Neural cell (in vitro differentiated cells): ENCODE data around the gene RPS5.
A peak's percentile ranks its signal among the peaks of the same experiment; 100 is the strongest.

Source experiments
- EP300 ChIP-seq: fragments of 450-650 bp; conservative IDR thresholded peaks from 2 replicates; pipeline ENCODE4 v1.6.1; 2014; ENCODE audit warnings: antibody characterized with exemption, mild to moderate bottlenecking, moderate library complexity; ENCODE audit not compliant: poor library complexity, severe bottlenecking
- EZH2 ChIP-seq: fragments of 200-600, 300-800 bp; shearing (Covaris generic), sonication (generic); IDR thresholded peaks from 2 replicates; pipeline ENCODE4 v1.6.1; 2014; ENCODE audit warnings: antibody characterized with exemption, low read length, borderline replicate concordance, mild to moderate bottlenecking; ENCODE audit not compliant: insufficient read depth, poor library complexity, severe bottlenecking
- MXI1 ChIP-seq: fragments of 450-650 bp; conservative IDR thresholded peaks from 2 replicates; pipeline ENCODE4 v1.6.1; 2014; ENCODE audit warnings: antibody characterized with exemption, mild to moderate bottlenecking; ENCODE audit not compliant: poor library complexity, severe bottlenecking
- POLR2AphosphoS5 ChIP-seq: IDR thresholded peaks from 2 replicates; pipeline ENCODE4 v1.6.1; 2012
- RAD21 ChIP-seq: fragments of 450-650 bp; conservative IDR thresholded peaks from 2 replicates; pipeline ENCODE4 v1.6.1; 2014; ENCODE audit warnings: antibody characterized with exemption, mild to moderate bottlenecking, moderate library complexity
- SMC3 ChIP-seq: fragments of 450-650 bp; conservative IDR thresholded peaks from 2 replicates; pipeline ENCODE4 v1.6.1; 2014; ENCODE audit warnings: antibody characterized with exemption, mild to moderate bottlenecking, moderate library complexity; ENCODE audit not compliant: poor library complexity
- TAF1 ChIP-seq: IDR thresholded peaks from 2 replicates; pipeline ENCODE4 v1.6.1; 2012; ENCODE audit warnings: low read depth
- TF ChIP-seq, protein P1 (sequence below): fragments of 450-650 bp; IDR thresholded peaks from 2 replicates; pipeline ENCODE4 v1.5.1; 2014; ENCODE audit warnings: antibody characterized with exemption, mild to moderate bottlenecking, moderate library complexity; ENCODE audit not compliant: poor library complexity, severe bottlenecking
- TF ChIP-seq, protein P2 (sequence below): IDR thresholded peaks from 2 replicates; pipeline ENCODE4 v1.6.1; 2012; ENCODE audit warnings: borderline replicate concordance

DNA sequence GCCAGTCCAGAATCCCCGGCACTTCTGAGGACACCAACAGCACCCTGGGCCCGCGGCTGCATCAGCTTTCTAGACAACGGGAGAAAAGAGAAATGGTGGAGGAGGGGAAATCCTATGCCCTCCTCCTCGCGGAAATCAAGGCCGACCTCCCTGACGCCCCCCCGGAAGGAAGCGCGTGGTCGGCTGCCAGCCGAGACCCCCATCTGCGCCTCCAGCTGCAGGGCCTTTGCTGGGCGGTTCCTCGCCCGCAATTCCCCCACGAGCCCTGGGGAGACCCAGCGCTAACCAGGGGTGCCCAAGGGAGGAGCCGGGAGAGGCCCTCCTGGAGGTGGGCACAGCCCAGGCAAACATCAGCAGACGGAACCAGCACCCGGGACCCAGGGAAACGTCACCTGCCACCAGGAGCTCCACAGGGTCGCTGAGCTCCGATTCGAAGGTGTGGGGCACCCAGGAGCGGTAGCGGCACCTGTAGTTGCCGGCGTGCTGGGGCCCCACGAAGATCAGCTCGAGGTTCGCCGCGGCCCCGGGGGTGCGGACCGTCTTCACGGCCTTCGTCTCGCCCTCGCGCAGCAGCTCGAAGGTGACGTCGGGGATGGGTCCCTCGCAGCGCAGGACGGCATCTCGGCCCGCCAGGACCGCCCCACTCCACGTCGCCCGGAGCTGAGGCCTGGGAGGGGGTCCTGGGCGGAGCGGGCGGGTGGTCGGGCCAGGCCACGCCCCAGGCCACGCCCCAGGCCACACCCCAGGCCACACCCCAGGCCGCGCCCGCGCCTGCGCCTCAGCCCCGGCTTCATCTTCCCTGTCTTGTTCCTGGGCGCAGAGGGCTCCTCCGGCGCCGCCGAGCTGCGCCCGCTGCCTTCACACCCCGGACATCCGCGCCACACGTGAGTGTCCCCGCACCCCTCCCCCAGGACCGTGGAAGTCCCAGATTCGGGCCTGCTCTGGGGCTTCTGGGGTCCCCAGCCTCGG lies 39.8 kb upstream of the RPS5 start:
- no peak for TF ChIP-seq EZH2
- peak; percentile 14 for TF ChIP-seq RAD21
- TF ChIP-seq, protein P1, sequence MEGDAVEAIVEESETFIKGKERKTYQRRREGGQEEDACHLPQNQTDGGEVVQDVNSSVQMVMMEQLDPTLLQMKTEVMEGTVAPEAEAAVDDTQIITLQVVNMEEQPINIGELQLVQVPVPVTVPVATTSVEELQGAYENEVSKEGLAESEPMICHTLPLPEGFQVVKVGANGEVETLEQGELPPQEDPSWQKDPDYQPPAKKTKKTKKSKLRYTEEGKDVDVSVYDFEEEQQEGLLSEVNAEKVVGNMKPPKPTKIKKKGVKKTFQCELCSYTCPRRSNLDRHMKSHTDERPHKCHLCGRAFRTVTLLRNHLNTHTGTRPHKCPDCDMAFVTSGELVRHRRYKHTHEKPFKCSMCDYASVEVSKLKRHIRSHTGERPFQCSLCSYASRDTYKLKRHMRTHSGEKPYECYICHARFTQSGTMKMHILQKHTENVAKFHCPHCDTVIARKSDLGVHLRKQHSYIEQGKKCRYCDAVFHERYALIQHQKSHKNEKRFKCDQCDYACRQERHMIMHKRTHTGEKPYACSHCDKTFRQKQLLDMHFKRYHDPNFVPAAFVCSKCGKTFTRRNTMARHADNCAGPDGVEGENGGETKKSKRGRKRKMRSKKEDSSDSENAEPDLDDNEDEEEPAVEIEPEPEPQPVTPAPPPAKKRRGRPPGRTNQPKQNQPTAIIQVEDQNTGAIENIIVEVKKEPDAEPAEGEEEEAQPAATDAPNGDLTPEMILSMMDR, result no peak
- no peak for TF ChIP-seq TAF1
- TF ChIP-seq, protein P2, sequence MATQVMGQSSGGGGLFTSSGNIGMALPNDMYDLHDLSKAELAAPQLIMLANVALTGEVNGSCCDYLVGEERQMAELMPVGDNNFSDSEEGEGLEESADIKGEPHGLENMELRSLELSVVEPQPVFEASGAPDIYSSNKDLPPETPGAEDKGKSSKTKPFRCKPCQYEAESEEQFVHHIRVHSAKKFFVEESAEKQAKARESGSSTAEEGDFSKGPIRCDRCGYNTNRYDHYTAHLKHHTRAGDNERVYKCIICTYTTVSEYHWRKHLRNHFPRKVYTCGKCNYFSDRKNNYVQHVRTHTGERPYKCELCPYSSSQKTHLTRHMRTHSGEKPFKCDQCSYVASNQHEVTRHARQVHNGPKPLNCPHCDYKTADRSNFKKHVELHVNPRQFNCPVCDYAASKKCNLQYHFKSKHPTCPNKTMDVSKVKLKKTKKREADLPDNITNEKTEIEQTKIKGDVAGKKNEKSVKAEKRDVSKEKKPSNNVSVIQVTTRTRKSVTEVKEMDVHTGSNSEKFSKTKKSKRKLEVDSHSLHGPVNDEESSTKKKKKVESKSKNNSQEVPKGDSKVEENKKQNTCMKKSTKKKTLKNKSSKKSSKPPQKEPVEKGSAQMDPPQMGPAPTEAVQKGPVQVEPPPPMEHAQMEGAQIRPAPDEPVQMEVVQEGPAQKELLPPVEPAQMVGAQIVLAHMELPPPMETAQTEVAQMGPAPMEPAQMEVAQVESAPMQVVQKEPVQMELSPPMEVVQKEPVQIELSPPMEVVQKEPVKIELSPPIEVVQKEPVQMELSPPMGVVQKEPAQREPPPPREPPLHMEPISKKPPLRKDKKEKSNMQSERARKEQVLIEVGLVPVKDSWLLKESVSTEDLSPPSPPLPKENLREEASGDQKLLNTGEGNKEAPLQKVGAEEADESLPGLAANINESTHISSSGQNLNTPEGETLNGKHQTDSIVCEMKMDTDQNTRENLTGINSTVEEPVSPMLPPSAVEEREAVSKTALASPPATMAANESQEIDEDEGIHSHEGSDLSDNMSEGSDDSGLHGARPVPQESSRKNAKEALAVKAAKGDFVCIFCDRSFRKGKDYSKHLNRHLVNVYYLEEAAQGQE, result no peak
- TF ChIP-seq POLR2AphosphoS5, result peak; percentile 52
- TF ChIP-seq SMC3, result peak; percentile 22
- TF ChIP-seq MXI1, result peak; percentile 66
- TF ChIP-seq EP300, result no peak
